Body of pancreas (tissue), 4 donors: ENCODE measurements around the gene ABCC8.

ENCODE experiments used
- POLR2A ChIP-seq, 3 donors: fragments of 450-650 bp; IDR thresholded peaks; one replicate each; pipeline ENCODE4 v1.6.1; 2016; ENCODE audit warnings: antibody characterized with exemption in 3 of 3, mild to moderate bottlenecking in 2 of 3
- TF ChIP-seq, protein P1 (sequence below), 7 experiments: fragments of 450-650 bp in 4 of 7; fragments of 200-600 bp in 3 of 7; sonication (generic) in 3 of 7; IDR thresholded peaks; one replicate each; pipeline ENCODE4 v1.5.1; 2016 to 2019; ENCODE audit warnings: antibody characterized with exemption in 7 of 7

GRCh38 chr11:17407575-17407974 lies 69.1 kb downstream of the ABCC8 start:
- TF ChIP-seq, protein P1, sequence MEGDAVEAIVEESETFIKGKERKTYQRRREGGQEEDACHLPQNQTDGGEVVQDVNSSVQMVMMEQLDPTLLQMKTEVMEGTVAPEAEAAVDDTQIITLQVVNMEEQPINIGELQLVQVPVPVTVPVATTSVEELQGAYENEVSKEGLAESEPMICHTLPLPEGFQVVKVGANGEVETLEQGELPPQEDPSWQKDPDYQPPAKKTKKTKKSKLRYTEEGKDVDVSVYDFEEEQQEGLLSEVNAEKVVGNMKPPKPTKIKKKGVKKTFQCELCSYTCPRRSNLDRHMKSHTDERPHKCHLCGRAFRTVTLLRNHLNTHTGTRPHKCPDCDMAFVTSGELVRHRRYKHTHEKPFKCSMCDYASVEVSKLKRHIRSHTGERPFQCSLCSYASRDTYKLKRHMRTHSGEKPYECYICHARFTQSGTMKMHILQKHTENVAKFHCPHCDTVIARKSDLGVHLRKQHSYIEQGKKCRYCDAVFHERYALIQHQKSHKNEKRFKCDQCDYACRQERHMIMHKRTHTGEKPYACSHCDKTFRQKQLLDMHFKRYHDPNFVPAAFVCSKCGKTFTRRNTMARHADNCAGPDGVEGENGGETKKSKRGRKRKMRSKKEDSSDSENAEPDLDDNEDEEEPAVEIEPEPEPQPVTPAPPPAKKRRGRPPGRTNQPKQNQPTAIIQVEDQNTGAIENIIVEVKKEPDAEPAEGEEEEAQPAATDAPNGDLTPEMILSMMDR (IDR thresholded peaks at IDR 0.05) = no peak
- TF ChIP-seq POLR2A (IDR thresholded peaks at IDR 0.05) = no peak
